Activated CD4-positive, alpha-beta T cell treated with anti-CD3 and anti-CD28 coated beads for 36 hours (primary cell): ENCODE measurements around the gene MYCBP2. TPM values are rescaled to one million over a fixed set of nuclear protein-coding genes. Genes with fewer than 3 reads are reported as not detected.

ENCODE experiments used
- total RNA-seq, 2 experiments: library from RNA; stranded (reverse); gene quantifications; one replicate each; pipeline ENCODE4 v1.2.3, GENCODE V29; 2021

The MYCBP2 gene
- total RNA-seq, 2 experiments from 2014 or later, result 71.3 to 85.9 TPM

Other genes starting within 250 kb of the MYCBP2 start
- gene SCEL, start 208.6 kb upstream of the MYCBP2 start, total RNA-seq, result not detected